Glutamatergic neuron (in vitro differentiated cells): Measurements from ENCODE around the gene JMJD1C. TPM values are rescaled to one million over a fixed set of nuclear protein-coding genes. Genes with fewer than 3 reads are reported as not detected.
A peak's percentile ranks its signal among the peaks of the same experiment; 100 is the strongest.

Source experiments
- DNase-seq: peaks from one replicate; pipeline ENCODE4 v3.0.0; 2022
- H3K27ac Mint-ChIP-seq: one replicate; pipeline ENCODE4 v1.8.0; 2020; ENCODE audit warnings: mild to moderate bottlenecking, mixed read lengths, inconsistent platforms; ENCODE audit not compliant: unreplicated experiment
- H3K27me3 Mint-ChIP-seq: one replicate; pipeline ENCODE4 v1.8.0; 2020; ENCODE audit warnings: mild to moderate bottlenecking, moderate library complexity, mixed read lengths, inconsistent platforms; ENCODE audit not compliant: unreplicated experiment
- H3K36me3 Mint-ChIP-seq: one replicate; pipeline ENCODE4 v1.8.0; 2020; ENCODE audit warnings: mild to moderate bottlenecking, mixed read lengths, inconsistent platforms; ENCODE audit not compliant: unreplicated experiment
- H3K4me1 Mint-ChIP-seq: one replicate; pipeline ENCODE4 v1.8.0; 2020; ENCODE audit warnings: mild to moderate bottlenecking, low read depth, mixed read lengths, inconsistent platforms; ENCODE audit not compliant: unreplicated experiment
- H3K4me3 Mint-ChIP-seq: one replicate; pipeline ENCODE4 v1.8.0; 2020; ENCODE audit warnings: mild to moderate bottlenecking, mixed read lengths, inconsistent platforms; ENCODE audit not compliant: unreplicated experiment
- H3K9me3 Mint-ChIP-seq: one replicate; pipeline ENCODE4 v1.8.0; 2020; ENCODE audit warnings: mild to moderate bottlenecking, moderate library complexity, mixed read lengths, inconsistent platforms; ENCODE audit not compliant: unreplicated experiment
- total RNA-seq: library from RNA; stranded (reverse); fragmentation: NEBNext Ultra II Directional; extraction: Animal tissue kit (Norgen Biotek cat#: 25700); gene quantifications from one replicate; pipeline ENCODE4 v1.2.1, GENCODE V29; 2021; ENCODE audit not compliant: unreplicated experiment
- TF ChIP-seq, protein P1 (sequence below): fragments of 200-600 bp; sonication (generic); IDR thresholded peaks from one replicate; pipeline ENCODE4 v1.5.0; 2021; ENCODE audit not compliant: partially characterized antibody, unreplicated experiment

JMJD1C gene
- total RNA-seq, 1 donor from 2014 or later, result 110 TPM

DNA sequence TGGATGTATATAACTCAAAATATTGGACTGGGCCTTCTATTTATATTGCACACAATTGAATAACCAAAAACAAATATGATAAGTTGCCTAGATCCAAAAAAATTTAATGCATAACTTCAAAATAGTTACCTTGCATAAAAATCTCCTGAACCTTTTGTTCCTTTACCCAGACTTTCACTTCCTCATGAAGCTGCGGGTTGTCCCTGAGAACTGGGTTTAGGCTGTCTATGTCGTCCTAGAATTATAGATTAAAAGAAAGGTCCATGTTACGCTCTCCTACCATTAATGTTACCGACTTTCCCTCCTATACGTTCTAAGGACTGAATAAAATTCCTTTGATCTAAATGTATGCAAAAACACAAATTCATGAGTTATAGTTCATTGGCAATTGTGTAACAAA lies 246.0 kb downstream of the JMJD1C start:
- TF ChIP-seq, protein P1, sequence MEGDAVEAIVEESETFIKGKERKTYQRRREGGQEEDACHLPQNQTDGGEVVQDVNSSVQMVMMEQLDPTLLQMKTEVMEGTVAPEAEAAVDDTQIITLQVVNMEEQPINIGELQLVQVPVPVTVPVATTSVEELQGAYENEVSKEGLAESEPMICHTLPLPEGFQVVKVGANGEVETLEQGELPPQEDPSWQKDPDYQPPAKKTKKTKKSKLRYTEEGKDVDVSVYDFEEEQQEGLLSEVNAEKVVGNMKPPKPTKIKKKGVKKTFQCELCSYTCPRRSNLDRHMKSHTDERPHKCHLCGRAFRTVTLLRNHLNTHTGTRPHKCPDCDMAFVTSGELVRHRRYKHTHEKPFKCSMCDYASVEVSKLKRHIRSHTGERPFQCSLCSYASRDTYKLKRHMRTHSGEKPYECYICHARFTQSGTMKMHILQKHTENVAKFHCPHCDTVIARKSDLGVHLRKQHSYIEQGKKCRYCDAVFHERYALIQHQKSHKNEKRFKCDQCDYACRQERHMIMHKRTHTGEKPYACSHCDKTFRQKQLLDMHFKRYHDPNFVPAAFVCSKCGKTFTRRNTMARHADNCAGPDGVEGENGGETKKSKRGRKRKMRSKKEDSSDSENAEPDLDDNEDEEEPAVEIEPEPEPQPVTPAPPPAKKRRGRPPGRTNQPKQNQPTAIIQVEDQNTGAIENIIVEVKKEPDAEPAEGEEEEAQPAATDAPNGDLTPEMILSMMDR, result no peak
- Mint-ChIP-seq H3K4me3 (no peak overlapping the region), H3K9me3 (no peaks in the 10 kb centered on the region), H3K4me1 (peaks cover 8% of the 10 kb centered on the region), H3K27me3 (no peaks in the 10 kb centered on the region), H3K36me3 (no peaks in the 10 kb centered on the region), H3K27ac (no peak overlapping the region)
- no peak for DNase-seq

DNA sequence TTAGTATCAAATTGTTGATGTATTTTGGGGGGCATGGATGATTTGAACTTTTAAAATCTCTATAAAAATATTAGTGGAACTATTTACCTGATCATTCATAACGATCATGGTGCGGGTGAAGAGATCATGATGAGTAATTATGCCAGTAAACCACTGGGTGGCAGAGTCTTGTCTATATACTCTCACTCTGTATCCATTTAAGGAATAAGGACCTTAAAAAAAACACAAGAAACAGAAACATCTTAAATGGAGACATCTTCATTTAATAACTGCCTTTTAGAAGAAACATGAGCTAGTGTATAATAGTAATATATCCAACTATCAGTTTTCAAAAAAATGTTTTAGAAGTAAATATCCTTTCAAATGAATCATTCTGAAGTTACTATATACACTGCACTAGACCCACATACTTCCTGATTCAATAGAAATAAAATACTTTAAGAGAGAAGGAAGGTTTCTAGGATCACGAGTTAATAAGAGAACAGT lies 248.6 kb downstream of the JMJD1C start:
- Mint-ChIP-seq H3K27ac (no peak overlapping the region), H3K9me3 (peaks cover 4% of the 10 kb centered on the region), H3K4me3 (no peak overlapping the region), H3K36me3 (no peaks in the 10 kb centered on the region), H3K27me3 (no peaks in the 10 kb centered on the region), H3K4me1 (peaks cover 9% of the 10 kb centered on the region)
- DNase-seq, result no peak
- TF ChIP-seq, protein P1, result peak; percentile 74

DNA sequence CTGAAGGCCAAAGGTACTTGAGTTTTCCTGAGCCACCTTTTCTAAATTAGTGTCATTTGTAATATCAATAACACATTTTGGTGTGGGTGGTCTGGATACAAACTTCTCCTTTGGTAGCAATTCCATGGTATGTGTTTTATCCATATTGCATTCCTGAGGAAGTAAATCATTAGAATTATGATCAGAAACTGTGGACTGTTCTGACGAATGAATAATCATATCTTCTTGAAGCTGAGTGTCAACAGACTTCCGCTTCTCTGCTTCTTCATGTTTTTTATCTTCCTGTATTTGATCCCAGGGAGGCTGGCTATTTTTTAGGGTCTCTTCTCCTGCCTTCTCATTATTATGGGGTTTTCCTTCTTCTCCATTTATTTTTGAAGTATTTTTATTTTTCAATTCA lies 251.2 kb downstream of the JMJD1C start:
- peak overlapping the region; percentile 53 for H3K27ac Mint-ChIP-seq
- peaks cover 15% of the 10 kb centered on the region for H3K4me1 Mint-ChIP-seq
- TF ChIP-seq, protein P1, result no peak
- peaks cover 4% of the 10 kb centered on the region for H3K9me3 Mint-ChIP-seq
- H3K4me3 Mint-ChIP-seq, result no peak overlapping the region
- DNase-seq, result no peak
- no peaks in the 10 kb centered on the region for H3K36me3 Mint-ChIP-seq
- no peaks in the 10 kb centered on the region for H3K27me3 Mint-ChIP-seq

DNA sequence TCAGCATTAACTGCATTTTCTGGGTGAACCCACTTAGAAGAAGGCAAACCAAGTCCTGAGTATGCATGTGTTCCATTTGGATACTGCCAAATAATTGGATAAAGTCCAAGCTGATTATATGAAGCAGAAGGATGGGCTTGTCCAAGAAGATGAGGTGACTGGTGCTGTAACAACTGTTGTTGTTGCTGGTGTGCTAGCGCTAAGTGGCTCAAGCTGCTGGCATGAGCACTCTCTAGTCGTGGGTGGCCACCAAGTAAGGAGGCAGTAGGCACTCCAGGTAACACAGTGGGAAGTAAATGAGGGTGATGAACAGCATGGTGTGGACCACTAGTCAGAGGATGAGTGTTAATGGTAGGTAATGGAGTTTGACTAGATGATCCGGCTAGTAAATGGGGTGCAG lies 252.3 kb downstream of the JMJD1C start:
- Mint-ChIP-seq H3K9me3 (peaks cover 4% of the 10 kb centered on the region), H3K27me3 (no peaks in the 10 kb centered on the region), H3K27ac (no peak overlapping the region), H3K36me3 (no peaks in the 10 kb centered on the region), H3K4me1 (peaks cover 17% of the 10 kb centered on the region), H3K4me3 (no peak overlapping the region)
- no peak for DNase-seq
- TF ChIP-seq, protein P1, result no peak

DNA sequence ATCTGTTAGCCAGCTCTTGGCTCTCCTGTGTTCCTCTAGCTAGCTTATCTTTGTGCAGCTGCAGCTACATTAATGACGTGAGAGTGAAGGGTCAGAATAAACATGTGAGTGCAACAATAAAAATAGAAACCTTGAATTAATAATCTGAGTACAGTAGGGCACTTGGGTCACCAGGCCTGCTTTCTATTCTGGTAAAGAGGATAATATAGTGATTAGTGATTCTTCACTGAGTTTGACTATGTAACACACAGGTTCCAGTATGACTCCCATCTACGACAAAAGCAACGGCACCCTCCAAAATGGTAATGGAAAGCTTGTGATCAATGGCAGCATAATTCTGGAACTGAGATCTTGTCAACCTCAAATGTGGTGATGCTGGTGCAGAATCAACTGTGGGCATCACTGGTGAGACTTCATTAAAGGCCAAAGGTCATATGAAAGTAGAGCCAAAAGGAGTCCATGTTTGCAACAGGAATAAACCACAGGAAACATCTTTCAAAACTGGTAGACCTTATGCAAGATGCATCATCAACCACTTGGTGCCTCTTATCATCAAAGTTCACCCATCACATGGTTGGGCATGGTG lies 255.1 kb downstream of the JMJD1C start:
- Mint-ChIP-seq H3K27me3 (no peaks in the 10 kb centered on the region), H3K36me3 (no peaks in the 10 kb centered on the region), H3K27ac (no peak overlapping the region), H3K9me3 (peaks cover 5% of the 10 kb centered on the region), H3K4me3 (no peak overlapping the region), H3K4me1 (peaks cover 27% of the 10 kb centered on the region)
- TF ChIP-seq, protein P1, result no peak
- no peak for DNase-seq
